Measurements from ENCODE around the gene NCDN.

NCDN gene

GRCh38 chr1:35599411-35599810 is 41.8 kb downstream of the NCDN start:
- H3K9ac ChIP-seq (ENCODE audit: low read depth, low read length) = no peak overlapping the region
- H3K4me3 ChIP-seq (ENCODE audit: low read depth in 1 of 2, low read length in 2 of 2) = no peak overlapping the region
- DNase-seq (no peak), ATAC-seq (ENCODE audit: insufficient read depth, low read depth) (no peak)
- no peaks in the 10 kb centered on the region; the same call in 1 of the 2 replicates for H4K20me1 ChIP-seq (ENCODE audit: insufficient read depth, low read length)
- H3K79me2 ChIP-seq (ENCODE audit: insufficient read depth, low read length) = no peaks in the 10 kb centered on the region
- H3K27me3 ChIP-seq (ENCODE audit: insufficient read depth, low read length, poor library complexity) = no peaks in the 10 kb centered on the region
- H3K27ac ChIP-seq (ENCODE audit: low read length) = no peak overlapping the region
- TF ChIP-seq EZH2 (IDR thresholded peaks at IDR 0.05; ENCODE audit: borderline replicate concordance, low read depth, low read length, severe bottlenecking) = no peak
- no peak for TF ChIP-seq CTCF (IDR thresholded peaks at IDR 0.05; ENCODE audit: borderline replicate concordance, extremely low read depth, low read length, poor library complexity, severe bottlenecking)
- H2AFZ ChIP-seq (ENCODE audit: low read depth, low read length) = no peak overlapping the region
- H3K4me1 ChIP-seq (ENCODE audit: insufficient read depth, low read length) = no peaks in the 10 kb centered on the region
- H3K36me3 ChIP-seq (ENCODE audit: insufficient read depth, low read length) = peaks cover 63% of the 10 kb centered on the region
- H3K9me3 ChIP-seq (ENCODE audit: insufficient read depth, low read length, severe bottlenecking) = no peaks in the 10 kb centered on the region
- no peak overlapping the region for H3K4me2 ChIP-seq (ENCODE audit: insufficient read depth, low read length)

GRCh38 chr1:35600593-35600992 is 43.0 kb downstream of the NCDN start:
- Histone ChIP-seq H3K36me3 (ENCODE audit: insufficient read depth, low read length) (peaks cover 74% of the 10 kb centered on the region), H4K20me1 (ENCODE audit: insufficient read depth, low read length) (peaks cover 4% of the 10 kb centered on the region), H3K27me3 (ENCODE audit: insufficient read depth, low read length, poor library complexity) (no peaks in the 10 kb centered on the region), H3K79me2 (ENCODE audit: insufficient read depth, low read length) (peaks cover 8% of the 10 kb centered on the region; the same call in 1 of the 2 replicates), H3K9ac (ENCODE audit: low read depth, low read length) (no peak overlapping the region), H3K27ac (ENCODE audit: low read length) (no peak overlapping the region), H3K4me3 (ENCODE audit: low read depth in 1 of 2, low read length in 2 of 2) (no peak overlapping the region), H3K9me3 (ENCODE audit: insufficient read depth, low read length, severe bottlenecking) (no peaks in the 10 kb centered on the region), H3K4me1 (ENCODE audit: insufficient read depth, low read length) (no peaks in the 10 kb centered on the region), H2AFZ (ENCODE audit: low read depth, low read length) (no peak overlapping the region), H3K4me2 (ENCODE audit: insufficient read depth, low read length) (no peak overlapping the region)
- DNase-seq = no peak
- TF ChIP-seq EZH2 (IDR thresholded peaks at IDR 0.05; ENCODE audit: borderline replicate concordance, low read depth, low read length, severe bottlenecking) (no peak), CTCF (IDR thresholded peaks at IDR 0.05; ENCODE audit: borderline replicate concordance, extremely low read depth, low read length, poor library complexity, severe bottlenecking) (no peak)
- ATAC-seq (ENCODE audit: insufficient read depth, low read depth) = no peak

GRCh38 chr1:35603468-35603867 is 45.9 kb downstream of the NCDN start:
- Histone ChIP-seq H3K9ac (ENCODE audit: low read depth, low read length) (no peak overlapping the region), H3K4me1 (ENCODE audit: insufficient read depth, low read length) (no peaks in the 10 kb centered on the region), H2AFZ (ENCODE audit: low read depth, low read length) (no peak overlapping the region), H3K27me3 (ENCODE audit: insufficient read depth, low read length, poor library complexity) (no peaks in the 10 kb centered on the region), H3K9me3 (ENCODE audit: insufficient read depth, low read length, severe bottlenecking) (no peaks in the 10 kb centered on the region), H3K36me3 (ENCODE audit: insufficient read depth, low read length) (peaks cover 93% of the 10 kb centered on the region), H3K27ac (ENCODE audit: low read length) (no peak overlapping the region), H3K4me2 (ENCODE audit: insufficient read depth, low read length) (no peak overlapping the region), H4K20me1 (ENCODE audit: insufficient read depth, low read length) (peaks cover 9% of the 10 kb centered on the region), H3K4me3 (ENCODE audit: low read depth in 1 of 2, low read length in 2 of 2) (no peak overlapping the region), H3K79me2 (ENCODE audit: insufficient read depth, low read length) (peaks cover 34% of the 10 kb centered on the region)
- no peak for TF ChIP-seq CTCF (IDR thresholded peaks at IDR 0.05; ENCODE audit: borderline replicate concordance, extremely low read depth, low read length, poor library complexity, severe bottlenecking)
- no peak for TF ChIP-seq EZH2 (IDR thresholded peaks at IDR 0.05; ENCODE audit: borderline replicate concordance, low read depth, low read length, severe bottlenecking)
- DNase-seq = no peak
- ATAC-seq (ENCODE audit: insufficient read depth, low read depth) = no peak

- Histone ChIP-seq H3K9ac (ENCODE audit: low read depth, low read length) (no peak overlapping the region), H3K4me2 (ENCODE audit: insufficient read depth, low read length) (no peak overlapping the region), H3K9me3 (ENCODE audit: insufficient read depth, low read length, severe bottlenecking) (no peaks in the 10 kb centered on the region), H3K79me2 (ENCODE audit: insufficient read depth, low read length) (peaks cover 39% of the 10 kb centered on the region), H4K20me1 (ENCODE audit: insufficient read depth, low read length) (peaks cover 11% of the 10 kb centered on the region), H2AFZ (ENCODE audit: low read depth, low read length) (no peak overlapping the region), H3K36me3 (ENCODE audit: insufficient read depth, low read length) (peaks cover 95% of the 10 kb centered on the region), H3K27ac (ENCODE audit: low read length) (no peak overlapping the region), H3K4me3 (ENCODE audit: low read depth in 1 of 2, low read length in 2 of 2) (no peak overlapping the region), H3K4me1 (ENCODE audit: insufficient read depth, low read length) (no peaks in the 10 kb centered on the region), H3K27me3 (ENCODE audit: insufficient read depth, low read length, poor library complexity) (no peaks in the 10 kb centered on the region)
- no peak for TF ChIP-seq CTCF (IDR thresholded peaks at IDR 0.05; ENCODE audit: borderline replicate concordance, extremely low read depth, low read length, poor library complexity, severe bottlenecking)
- TF ChIP-seq EZH2 (IDR thresholded peaks at IDR 0.05; ENCODE audit: borderline replicate concordance, low read depth, low read length, severe bottlenecking) = no peak
- DNase-seq (no peak), ATAC-seq (ENCODE audit: insufficient read depth, low read depth) (no peak)
These were observed 46.3 kb downstream of the NCDN start for GRCh38 chr1:35603941-35604340.
